C4-2B (cell line): ENCODE results near the gene RNF115.
"Not testable (repeated sequence)": the region's sequence is repeated elsewhere in the genome, so short reads cannot be mapped to it uniquely, and the experiment has no call there.

Source experiments
- H3K27ac ChIP-seq: fragments of 450-650 bp; 2 replicates; pipeline ENCODE4 v1.5.1; 2017
- ZFX ChIP-seq: fragments of 450-650 bp; IDR thresholded peaks from 2 replicates; pipeline ENCODE4 v1.6.1; 2017
- TF ChIP-seq, protein P1 (sequence below): fragments of 450-650 bp; conservative IDR thresholded peaks from 2 replicates; pipeline ENCODE4 v1.5.1; 2017; ENCODE audit warnings: mild to moderate bottlenecking

Gene RNF115

DNA sequence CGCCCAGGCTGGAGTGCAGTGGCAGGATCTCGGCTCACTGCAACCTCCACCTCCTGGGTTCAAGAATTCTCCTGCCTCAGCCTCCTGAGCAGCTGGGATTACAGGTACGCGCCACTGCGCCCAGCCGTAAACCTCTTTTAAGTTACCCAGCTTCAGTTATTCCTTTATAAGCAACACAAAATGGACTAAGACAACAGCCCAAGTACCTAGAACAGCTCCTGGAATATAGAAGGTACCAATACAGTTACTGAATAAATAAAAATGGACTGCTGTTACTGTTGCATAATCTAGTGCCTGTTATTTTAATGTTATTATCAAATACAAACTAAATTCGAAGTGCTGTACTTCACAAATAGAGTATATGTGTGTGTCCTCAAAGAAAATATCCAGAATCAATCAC lies 17.1 kb downstream of the RNF115 start:
- no peak overlapping the region for H3K27ac ChIP-seq
- TF ChIP-seq, protein P1, sequence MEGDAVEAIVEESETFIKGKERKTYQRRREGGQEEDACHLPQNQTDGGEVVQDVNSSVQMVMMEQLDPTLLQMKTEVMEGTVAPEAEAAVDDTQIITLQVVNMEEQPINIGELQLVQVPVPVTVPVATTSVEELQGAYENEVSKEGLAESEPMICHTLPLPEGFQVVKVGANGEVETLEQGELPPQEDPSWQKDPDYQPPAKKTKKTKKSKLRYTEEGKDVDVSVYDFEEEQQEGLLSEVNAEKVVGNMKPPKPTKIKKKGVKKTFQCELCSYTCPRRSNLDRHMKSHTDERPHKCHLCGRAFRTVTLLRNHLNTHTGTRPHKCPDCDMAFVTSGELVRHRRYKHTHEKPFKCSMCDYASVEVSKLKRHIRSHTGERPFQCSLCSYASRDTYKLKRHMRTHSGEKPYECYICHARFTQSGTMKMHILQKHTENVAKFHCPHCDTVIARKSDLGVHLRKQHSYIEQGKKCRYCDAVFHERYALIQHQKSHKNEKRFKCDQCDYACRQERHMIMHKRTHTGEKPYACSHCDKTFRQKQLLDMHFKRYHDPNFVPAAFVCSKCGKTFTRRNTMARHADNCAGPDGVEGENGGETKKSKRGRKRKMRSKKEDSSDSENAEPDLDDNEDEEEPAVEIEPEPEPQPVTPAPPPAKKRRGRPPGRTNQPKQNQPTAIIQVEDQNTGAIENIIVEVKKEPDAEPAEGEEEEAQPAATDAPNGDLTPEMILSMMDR: no peak
- no peak for TF ChIP-seq ZFX

DNA sequence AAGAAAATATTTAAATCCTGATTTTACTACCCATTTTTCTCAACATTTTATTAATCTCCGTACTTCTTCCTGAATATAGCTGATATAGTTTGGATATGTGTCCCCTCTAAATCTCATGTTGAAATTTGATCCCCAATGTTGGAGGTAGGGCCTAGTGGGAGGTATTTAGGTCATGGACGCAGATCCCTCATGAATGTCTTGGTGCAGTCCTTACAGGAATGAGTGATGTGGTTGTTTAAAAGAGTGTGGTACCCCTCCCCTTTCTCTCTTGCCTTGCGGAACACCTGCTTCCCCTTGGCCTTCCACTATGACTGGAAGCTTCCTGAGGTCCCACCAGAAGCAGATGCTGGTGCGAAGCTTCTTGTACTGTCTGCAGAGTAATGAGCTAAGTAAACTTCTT lies 17.5 kb downstream of the RNF115 start:
- no peak for TF ChIP-seq ZFX
- TF ChIP-seq, protein P1: no peak
- H3K27ac ChIP-seq: no peak overlapping the region

DNA sequence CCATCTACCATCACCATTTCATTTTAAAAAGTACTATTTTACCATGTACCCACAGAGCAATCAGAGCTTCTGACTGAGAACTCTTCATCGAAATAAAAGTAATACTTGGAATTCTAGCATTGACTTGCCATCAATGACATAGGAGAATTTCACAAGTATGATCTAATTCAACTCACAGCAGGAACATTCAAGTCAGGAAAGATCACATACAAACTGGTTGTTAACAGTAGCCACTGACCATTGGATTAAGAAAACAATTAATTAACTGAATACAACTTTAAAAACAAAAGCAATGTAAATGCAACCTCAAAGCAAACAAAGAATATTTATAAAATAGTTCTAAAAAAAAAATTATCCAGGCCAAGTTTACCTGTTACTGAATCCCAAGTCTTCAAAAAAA lies 18.8 kb downstream of the RNF115 start:
- no peak overlapping the region for H3K27ac ChIP-seq
- no peak for TF ChIP-seq ZFX
- TF ChIP-seq, protein P1: no peak

DNA sequence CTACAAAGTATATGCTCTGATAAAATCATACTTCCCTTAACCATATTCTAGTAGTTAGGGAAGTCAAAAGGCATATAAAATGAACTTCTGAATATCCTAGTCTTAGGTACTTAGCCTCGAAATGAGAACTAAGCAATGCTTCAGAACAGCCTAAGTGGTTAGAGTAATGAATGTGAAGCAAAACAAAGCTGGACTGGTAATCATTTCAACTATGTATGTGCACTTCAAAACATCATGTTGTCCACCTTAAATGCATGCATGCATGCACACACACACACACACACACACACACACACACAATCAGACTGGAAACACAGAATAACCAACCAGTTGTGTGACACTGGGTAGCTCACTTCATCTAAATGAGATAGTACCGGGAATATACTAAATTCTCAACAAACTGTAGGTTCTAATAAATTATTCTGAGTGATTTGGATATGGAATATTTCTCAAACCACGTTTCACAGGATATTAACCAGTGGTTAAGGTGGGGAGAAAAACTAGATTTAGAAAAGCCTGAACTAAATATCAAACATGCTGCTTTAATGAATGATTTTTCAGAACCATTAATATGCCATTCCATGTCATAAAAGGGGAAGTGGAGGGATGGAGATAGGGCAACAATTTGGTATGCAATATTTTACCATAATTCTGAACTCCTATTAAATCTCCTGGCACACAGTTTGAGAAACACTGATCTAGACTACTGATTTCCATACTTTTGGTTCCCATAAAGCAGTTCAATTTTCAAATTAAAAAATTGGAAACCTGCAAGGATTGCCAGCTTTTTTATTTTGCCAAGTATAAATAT lies 19.5 kb downstream of the RNF115 start:
- no peak overlapping the region for H3K27ac ChIP-seq
- TF ChIP-seq, protein P1: no peak
- no peak for TF ChIP-seq ZFX

DNA sequence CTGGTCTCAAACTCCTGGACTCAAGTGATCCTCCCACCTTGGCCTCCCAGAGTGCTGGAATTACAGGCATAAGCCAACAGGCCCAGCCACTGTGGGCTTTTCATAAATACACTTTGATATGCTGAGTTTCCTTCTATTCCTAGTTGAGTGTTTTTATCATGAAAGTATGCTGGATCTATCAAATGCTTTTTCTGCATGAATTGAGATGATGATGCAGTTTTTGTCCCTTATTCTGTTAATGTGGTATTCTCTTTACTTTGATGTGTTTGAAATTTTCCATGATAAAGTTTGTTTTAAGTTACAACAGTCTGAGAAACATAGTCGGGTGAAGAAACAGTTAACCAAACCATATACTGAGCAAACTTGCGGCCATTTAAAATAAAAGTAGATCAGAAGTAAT lies 24.1 kb downstream of the RNF115 start:
- H3K27ac ChIP-seq: no peak overlapping the region
- TF ChIP-seq ZFX: no peak
- TF ChIP-seq, protein P1: no peak

DNA sequence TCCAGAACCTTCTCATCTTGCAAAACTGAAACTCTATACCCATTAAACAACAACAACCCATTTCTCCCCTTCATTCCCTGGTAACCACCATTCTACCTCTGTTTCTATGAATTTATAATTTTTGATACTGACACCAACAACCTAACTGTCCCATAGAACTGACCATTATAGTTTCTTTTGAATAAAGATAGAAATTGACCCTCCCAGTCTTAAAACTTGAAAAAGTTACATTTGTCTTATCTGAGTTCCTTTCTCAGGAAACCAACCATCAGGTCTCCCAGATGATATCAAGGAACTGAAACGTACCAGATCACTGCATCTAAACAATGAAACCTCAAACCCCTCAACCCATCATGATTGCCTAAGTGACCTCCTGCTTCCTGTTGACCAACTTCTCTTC lies 27.1 kb downstream of the RNF115 start:
- H3K27ac ChIP-seq: no peak overlapping the region
- TF ChIP-seq, protein P1: no peak
- TF ChIP-seq ZFX: no peak

DNA sequence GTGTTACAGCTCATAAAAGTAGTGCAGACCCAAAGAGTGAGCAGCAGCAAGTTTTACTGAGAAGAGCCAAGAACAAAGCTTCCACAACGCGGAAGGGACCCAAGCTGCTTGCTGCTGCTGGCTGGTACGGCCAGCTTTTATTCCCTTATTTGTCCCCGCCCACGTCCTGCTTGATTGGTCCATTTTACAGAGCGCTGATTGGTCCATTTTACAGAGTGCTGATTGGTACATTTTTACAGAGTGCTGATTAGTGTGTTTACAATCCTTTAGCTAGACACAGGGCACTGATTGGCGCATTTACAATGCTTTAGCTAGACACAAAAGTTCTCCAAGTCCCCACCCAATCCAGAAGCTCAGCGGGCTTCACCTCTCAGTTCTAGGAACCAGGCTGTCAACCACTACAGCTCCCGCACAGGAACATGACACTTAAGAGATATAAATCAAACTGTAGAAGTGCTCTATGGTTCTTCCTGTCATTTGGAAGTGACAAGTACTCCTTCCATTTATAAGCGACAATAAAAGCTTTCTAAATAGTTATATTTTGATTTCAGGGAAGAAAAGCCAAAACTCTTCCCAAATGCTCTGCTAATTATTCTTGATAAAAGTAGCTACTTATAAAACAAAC lies 28.5 kb downstream of the RNF115 start:
- no peak overlapping the region for H3K27ac ChIP-seq
- TF ChIP-seq ZFX: no peak

DNA sequence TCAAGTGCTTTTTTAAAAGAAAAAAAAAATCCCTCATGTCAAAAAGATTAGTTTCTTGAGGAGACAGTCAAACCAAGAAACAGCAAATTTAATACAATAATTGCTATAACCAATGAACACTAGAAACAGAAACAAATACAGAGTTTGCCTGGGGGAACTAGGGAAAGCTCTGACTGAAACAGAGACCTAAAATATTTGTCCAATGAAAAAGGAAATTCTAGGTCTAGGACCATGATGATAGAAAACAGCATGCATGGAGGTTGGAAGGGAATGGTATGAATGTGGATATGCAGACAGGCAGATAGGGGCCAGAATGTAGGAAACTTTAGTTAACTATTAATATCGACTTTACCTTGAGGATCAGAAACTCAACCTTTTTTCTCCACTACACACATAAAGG lies 31.4 kb downstream of the RNF115 start:
- no peak overlapping the region for H3K27ac ChIP-seq
- no peak for TF ChIP-seq ZFX
- TF ChIP-seq, protein P1: no peak

DNA sequence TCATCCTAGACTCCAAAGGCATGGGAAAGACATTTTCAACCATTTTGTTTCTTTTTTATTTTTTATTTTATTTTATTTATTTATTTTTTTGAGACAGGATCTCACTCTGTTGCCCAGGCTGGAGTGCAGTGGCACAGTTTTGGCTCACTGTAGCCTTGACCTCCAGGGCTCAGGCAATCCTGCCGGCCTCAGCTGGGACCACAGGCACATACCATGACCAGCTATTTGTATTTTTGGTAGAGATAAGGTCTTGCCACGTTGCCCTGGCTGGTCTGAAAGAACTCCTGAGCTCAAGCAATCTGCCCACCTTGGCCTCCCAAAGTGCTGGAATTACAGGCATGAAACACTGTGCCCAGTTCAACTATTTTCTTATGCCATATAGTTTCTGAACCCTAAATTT lies 32.0 kb downstream of the RNF115 start:
- not testable (repeated sequence) for H3K27ac ChIP-seq
